K562 (cell line): ENCODE data around the gene TMEM72. TPM values are rescaled to one million over a fixed set of nuclear protein-coding genes. Genes with fewer than 3 reads are reported as not detected.

Source experiments
- ATAC-seq: fragments of 200-7000 bp; cut with Tn5 transposase; 3 replicates; pipeline ENCODE4 v1.9.1; 2020; ENCODE audit warnings: moderate library complexity
- BruUV-seq: library from RNA; stranded (reverse); fragments of 400-500 nt; replicated peaks from 2 replicates; lab custom pipeline; 2021; lab: Mats Ljungman, UMichigan
- CTCF ChIA-PET: fragments of 300-600 bp; formaldehyde crosslinking; extraction: SDS; loops from one replicate; lab custom pipeline; 2021; ENCODE audit warnings: low intra/inter-chr PET ratio; lab: Yijun Ruan, JAX
- POLR2A ChIA-PET: fragments of 300-600, 350-650 bp; sonication (Branson Sonifier 250); formaldehyde crosslinking; extraction: SDS; loops from one replicate; lab custom pipeline; 2021; ENCODE audit warnings: antibody characterized with exemption, inconsistent platforms; lab: Yijun Ruan, JAX
- DNase-seq, 4 experiments: peaks; one replicate each; pipeline versions ENCODE4 v3.0.0 to v3.0.0-alpha.2; 2011 to 2018; ENCODE audit warnings: low spot score in 3 of 4, mixed read lengths in 3 of 4; ENCODE audit errors: extremely low read depth in 1 of 4
- FAIRE-seq: peaks from 2 replicates; lab custom pipeline; 2011; peaks lifted over from hg19 to GRCh38; lab: Jason Lieb, UNC
- H2AFZ ChIP-seq: 2 replicates; pipeline ENCODE4 v1.6.0; 2011; ENCODE audit warnings: low read depth, low read length, control low read depth, inconsistent platforms
- H3K27ac ChIP-seq: fragments of 200-600 bp; 3 replicates; pipeline ENCODE4 v1.8.0; 2011; ENCODE audit warnings: low read depth, mild to moderate bottlenecking, control low read depth, inconsistent platforms, low read length, moderate library complexity, mixed read lengths; ENCODE audit errors: extremely low read depth
- H3K27me3 ChIP-seq, 2 experiments: fragments of 300-600 bp in 1 of 2; 2 replicates in 1 of 2; 3 replicates in 1 of 2; pipeline versions ENCODE4 v1.6.0 to v1.8.0; 2011; ENCODE audit warnings: inconsistent platforms in 2 of 2, low read length in 2 of 2, mild to moderate bottlenecking in 1 of 2, mixed read lengths in 1 of 2, moderate library complexity in 1 of 2; ENCODE audit not compliant: control insufficient read depth in 2 of 2, insufficient read depth in 2 of 2
- H3K36me3 ChIP-seq: fragments of 300-600 bp; 3 replicates; pipeline ENCODE4 v1.8.0; 2011; ENCODE audit warnings: mild to moderate bottlenecking, low read length, inconsistent platforms; ENCODE audit not compliant: control insufficient read depth, insufficient read depth
- H3K4me1 ChIP-seq, 2 experiments: fragments of 200-600 bp in 1 of 2; replicated peaks in 1 of 2; 2 replicates in 1 of 2; 3 replicates in 1 of 2; pipeline versions ENCODE4 v1.5.1 to v1.8.0; 2011; ENCODE audit warnings: inconsistent platforms in 2 of 2, low read length in 2 of 2, mild to moderate bottlenecking in 1 of 2, mixed read lengths in 1 of 2, moderate library complexity in 1 of 2; ENCODE audit not compliant: control insufficient read depth in 2 of 2, insufficient read depth in 2 of 2
- H3K4me2 ChIP-seq: 2 replicates; pipeline ENCODE4 v1.6.1; 2011; ENCODE audit warnings: low read length, control low read depth, inconsistent platforms, mixed read lengths; ENCODE audit not compliant: insufficient read depth
- H3K4me3 ChIP-seq: fragments of 200-600 bp; sonication (generic), shearing (Covaris generic); 2 replicates; pipeline ENCODE4 v1.5.1; 2016; ENCODE audit warnings: control low read depth, inconsistent platforms
- H3K79me2 ChIP-seq: fragments of 200-600 bp; 3 replicates; pipeline ENCODE4 v1.8.0; 2011; ENCODE audit warnings: low read length, inconsistent platforms; ENCODE audit not compliant: control insufficient read depth, insufficient read depth
- H3K9ac ChIP-seq, 2 experiments: 2 replicates each; pipeline versions ENCODE4 v1.6.0 to v1.6.1; 2011; ENCODE audit warnings: low read depth in 2 of 2, low read length in 2 of 2, control low read depth in 1 of 2, inconsistent platforms in 1 of 2, mild to moderate bottlenecking in 1 of 2, mixed read lengths in 1 of 2; ENCODE audit not compliant: insufficient read depth in 1 of 2
- H3K9me1 ChIP-seq: one replicate; pipeline ENCODE4 v1.6.0; 2011; ENCODE audit warnings: inconsistent platforms, mild to moderate bottlenecking, low read length, moderate library complexity; ENCODE audit not compliant: control insufficient read depth, insufficient read depth
- H3K9me3 ChIP-seq: replicated peaks from 2 replicates; pipeline ENCODE4 v1.5.1; 2011; ENCODE audit warnings: low read depth, low read length, inconsistent platforms; ENCODE audit not compliant: control insufficient read depth, insufficient read depth
- H4K20me1 ChIP-seq: replicated peaks from 2 replicates; pipeline ENCODE4 v1.6.1; 2011; ENCODE audit warnings: low read length, inconsistent platforms, mixed read lengths; ENCODE audit not compliant: control insufficient read depth, insufficient read depth
- DEAF1 ChIP-seq: fragments of 450-650 bp; formaldehyde crosslinking; IDR thresholded peaks from 2 replicates; pipeline ENCODE4 v1.4.0; 2020; ENCODE audit warnings: mild to moderate bottlenecking, moderate library complexity
- KLF1 ChIP-seq: fragments of 450-650 bp; IDR thresholded peaks from 2 replicates; pipeline ENCODE4 v1.6.1; 2016; ENCODE audit warnings: missing genetic modification characterization, missing compliant biosample characterization
- PHF20 ChIP-seq: fragments of 450-650 bp; IDR thresholded peaks from 2 replicates; pipeline ENCODE4 v1.6.1; 2018; ENCODE audit not compliant: partially characterized antibody
- TAF9B ChIP-seq: fragments of 450-650 bp; IDR thresholded peaks from 2 replicates; pipeline ENCODE4 v1.6.1; 2018; ENCODE audit warnings: mild to moderate bottlenecking; ENCODE audit not compliant: partially characterized antibody
- WGBS: fragments of 100-300 bp; shearing (Covaris generic); methylation state at CpG from one replicate; pipeline ENCODE4 v1.1.6; 2016; ENCODE audit warnings: low coverage, mixed read lengths; ENCODE audit not compliant: insufficient coverage; ENCODE audit errors: missing lambda C conversion rate; 5-methylcytosine and 5-hydroxymethylcytosine counted together
- in situ Hi-C: fragments of 300-500 bp; cut with MboI; formaldehyde crosslinking; loops from 4 replicates; pipeline ENCODE4 v1.15.0; 2018; ENCODE audit warnings: inconsistent platforms, mixed read lengths
- intact Hi-C: fragments of 100-400 bp; cut with micrococcal nuclease; formaldehyde crosslinking; loops from 2 replicates; pipeline ENCODE4 v1.14.2; 2022
- polyA plus RNA-seq, 8 experiments: library from polyadenylated mRNA; depleted of rRNA in 4 of 8; stranded (reverse) in 5 of 8; unstranded in 3 of 8; fragments of >200 nt; fragmentation: Nextera tagmentation in 2 of 8; fragmentation: Illumina TruSeq in 1 of 8; extraction: Ambion mirVana in 2 of 8; extraction: Trizol in 1 of 8; gene quantifications; 2 replicates each; pipeline versions ENCODE4 v1.2.1 to v1.2.3, GENCODE V29; 2011 to 2014; ENCODE audit warnings: inconsistent platforms in 1 of 8, missing spikeins in 1 of 8
- total RNA-seq, 7 experiments: library from RNA; depleted of rRNA in 6 of 7; stranded (reverse); fragments of >200 nt in 6 of 7; fragmentation: Illumina TruSeq in 2 of 7; extraction: Trizol in 2 of 7; gene quantifications; 2 replicates each; pipeline versions ENCODE4 v1.2.1 to v1.2.3, GENCODE V29; 2011 to 2021; ENCODE audit warnings: low replicate concordance in 1 of 7

TMEM72 gene
- total and polyA plus RNA-seq, 9 of the 15 experiments (the other 6 are each of a cell fraction or from before 2014, with no cell fraction given) = not detected

- TF ChIP-seq DEAF1 (CRISPR knock-in tag) = no peak
- TF ChIP-seq, all 486 proteins: peak for 0
Observed at GRCh38 chr10:44879531-44879899, 31.6 kb upstream of the TMEM72 start (continued).

- peaks cover 30 to 67% of the 10 kb centered on the region in 2 experiments for H3K27me3 ChIP-seq
- TF ChIP-seq TAF9B (no peak), PHF20 (no peak), KLF1 (tag) (no peak)
- H3K4me2 ChIP-seq = no peak overlapping the region
- no TSS peak for BruUV-seq
- POLR2A ChIA-PET = interaction anchor here (0.6 to 0.9 kb wide), 2 partner anchors 9 to 83 kb away, joined by 3 read pairs; no protein-coding TSS in a partner anchor
- H3K9me3 ChIP-seq = no peaks in the 10 kb centered on the region
- intact Hi-C loops = no loop called here
- in situ Hi-C loops = no loop called here
- peaks cover 7% of the 10 kb centered on the region; the same call in 1 of the 2 replicates for H4K20me1 ChIP-seq
- H3K4me3 ChIP-seq = no peak overlapping the region
- DNase-seq (no peak), FAIRE-seq (no peak), ATAC-seq (no peak)
- no peak overlapping the region for H2AFZ ChIP-seq
- H3K9me1 ChIP-seq = no peaks in the 10 kb centered on the region
- peaks cover 0 to 4% of the 10 kb centered on the region in 2 experiments; a peak in 2 of 5 replicates for H3K4me1 ChIP-seq
- no peak overlapping the region for H3K27ac ChIP-seq
- H3K9ac ChIP-seq = no peak overlapping the region
- H3K36me3 ChIP-seq = no peaks in the 10 kb centered on the region
- 0% methylated on average over 17 of the region's 17 CpGs for WGBS
- no peaks in the 10 kb centered on the region for H3K79me2 ChIP-seq
- CTCF ChIA-PET = no interaction called here
Observed at GRCh38 chr10:44880090-44880715, 30.9 kb upstream of the TMEM72 start.
